Activated naive CD8-positive, alpha-beta T cell treated with anti-CD3 and anti-CD28 coated beads, Interleukin-2, amount 10 ng/mL, durations not matched to agents 7 days and 5 days (primary cell): ENCODE measurements around the gene RPN2. TPM values are rescaled to one million over a fixed set of nuclear protein-coding genes. Genes with fewer than 3 reads are reported as not detected.
A peak's percentile ranks its signal among the peaks of the same experiment; 100 is the strongest.

Experiments used
- ATAC-seq: fragments of 150-1000 bp; cut with Tn5 transposase; one replicate; pipeline ENCODE4 v1.10.0; 2021; ENCODE audit warnings: low read depth, moderate library complexity
- POLR2A ChIA-PET: fragments of 350-600 bp; sonication (Branson Sonifier 250); formaldehyde crosslinking; loops from one replicate; lab custom pipeline; 2021; ENCODE audit warnings: antibody characterized with exemption; lab: Charles Lee
- DNase-seq: peaks from one replicate; pipeline ENCODE4 v3.0.0; 2021
- H3K27ac Mint-ChIP-seq: one replicate; pipeline ENCODE4 v1.8.0; 2022; ENCODE audit warnings: mild to moderate bottlenecking, mixed read lengths
- H3K27me3 Mint-ChIP-seq: one replicate; pipeline ENCODE4 v1.8.0; 2022; ENCODE audit warnings: mild to moderate bottlenecking, moderate library complexity, mixed read lengths
- H3K36me3 Mint-ChIP-seq: one replicate; pipeline ENCODE4 v1.8.0; 2021; ENCODE audit warnings: mild to moderate bottlenecking, mixed read lengths
- H3K4me1 Mint-ChIP-seq: one replicate; pipeline ENCODE4 v1.8.0; 2021; ENCODE audit warnings: mixed read lengths
- H3K4me3 Mint-ChIP-seq: one replicate; pipeline ENCODE4 v1.8.0; 2022; ENCODE audit warnings: mild to moderate bottlenecking, moderate library complexity, mixed read lengths
- H3K9me3 Mint-ChIP-seq: one replicate; pipeline ENCODE4 v1.8.0; 2021; ENCODE audit warnings: mixed read lengths
- total RNA-seq, 2 experiments: library from RNA; stranded (reverse); gene quantifications; one replicate each; pipeline ENCODE4 v1.2.3, GENCODE V29; 2021

The RPN2 gene
- total RNA-seq, 2 experiments from 2014 or later = 126 to 135 TPM

DNA sequence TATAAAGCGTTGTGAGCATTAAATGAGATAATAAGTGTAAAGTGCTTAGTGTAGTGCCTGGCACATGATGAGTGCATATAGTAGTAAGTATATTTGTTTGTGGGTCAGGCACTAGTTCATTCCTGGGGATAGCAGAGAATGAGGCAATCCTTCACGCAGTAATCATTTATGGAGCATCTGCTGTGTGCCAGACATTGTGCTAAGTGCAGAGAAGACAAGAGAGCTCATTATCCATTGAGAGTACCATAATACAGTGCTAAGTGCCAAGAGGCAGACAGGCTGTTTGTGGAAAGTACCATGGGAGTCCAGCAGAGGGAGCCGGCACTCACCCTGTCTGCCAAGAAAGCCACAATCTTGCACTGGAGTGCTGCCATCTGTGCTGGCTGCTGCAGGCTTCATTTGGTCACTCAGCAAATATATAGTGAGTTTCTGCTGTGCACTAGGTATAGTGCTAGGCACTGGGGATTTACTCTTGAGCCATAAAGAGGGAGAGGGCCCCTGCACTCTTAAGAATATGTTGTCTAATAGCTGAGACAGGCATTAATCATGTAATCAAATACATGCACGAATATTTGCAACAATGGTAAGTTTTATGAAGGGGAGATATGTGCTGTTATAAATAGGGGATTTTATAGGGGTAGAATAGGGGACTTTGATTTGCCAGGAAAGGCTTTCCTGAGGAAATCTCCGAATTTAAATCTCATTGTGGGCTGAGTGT, 13.2 kb downstream of the RPN2 start:
- peaks cover 33% of the 10 kb centered on the region for H3K36me3 Mint-ChIP-seq

DNA sequence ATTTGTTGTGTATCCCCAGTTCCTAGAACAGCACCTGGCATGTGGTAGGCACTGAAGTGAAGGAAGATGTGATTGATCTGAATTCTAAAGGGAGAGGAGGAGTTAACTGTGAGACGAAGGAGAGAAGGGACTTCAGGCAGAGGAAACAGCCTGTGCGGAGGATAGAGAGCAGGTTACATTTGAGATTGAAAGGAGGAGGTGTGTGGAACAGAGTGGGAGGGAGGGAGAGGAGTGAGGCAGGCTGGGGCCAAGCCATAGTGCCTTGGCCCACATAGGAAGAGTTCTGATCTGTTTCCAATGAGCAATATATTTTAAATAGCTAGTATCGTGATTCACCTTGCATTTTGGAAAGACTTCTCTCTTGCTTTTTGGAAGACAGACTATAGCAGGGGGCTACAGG, 14.1 kb downstream of the RPN2 start:
- H3K4me3 Mint-ChIP-seq = no peak overlapping the region

More for the DNA sequence above, 13.2 kb downstream of the RPN2 start:
- Mint-ChIP-seq H3K4me3 (no peak overlapping the region), H3K27ac (peak overlapping the region; percentile 56), H3K9me3 (no peaks in the 10 kb centered on the region), H3K27me3 (no peaks in the 10 kb centered on the region), H3K4me1 (peaks cover 56% of the 10 kb centered on the region)
- DNase-seq (peak; percentile 68), ATAC-seq (peak; percentile 68)
- POLR2A ChIA-PET = interaction anchor here (0.6 to 3.8 kb wide), 5 partner anchors 11 to 346 kb away, joined by 3 to 21 read pairs (median 5); partner anchors contain the start of genes MROH8, RBL1 and RPN2

DNA sequence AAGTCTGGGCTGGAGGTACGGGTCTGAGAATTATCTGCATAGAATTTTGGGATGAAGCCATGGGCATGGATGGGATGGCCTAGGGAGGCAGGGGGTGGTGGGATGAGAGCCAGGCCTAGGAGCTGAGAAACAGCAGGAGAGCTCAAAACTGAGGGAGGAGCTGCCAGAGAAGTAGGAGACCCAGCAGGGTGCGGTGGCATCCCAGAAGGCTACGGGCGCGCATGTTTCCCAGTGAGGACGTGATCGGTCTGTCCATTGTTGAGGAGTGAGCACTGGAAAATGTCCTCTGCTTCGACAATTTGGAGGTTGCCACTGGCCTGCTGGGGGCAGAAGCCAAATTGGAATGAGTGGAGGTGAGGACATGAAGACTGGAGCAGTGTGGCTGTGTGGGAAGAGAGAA, 14.7 kb downstream of the RPN2 start:
- POLR2A ChIA-PET = interaction anchor here (2.8 kb wide), 1 partner anchor 15 kb away, joined by 9 read pairs; the partner anchor contains the start of genes MROH8 and RPN2
- H3K4me3 Mint-ChIP-seq = peak overlapping the region; percentile 11
- no peaks in the 10 kb centered on the region for H3K9me3 Mint-ChIP-seq
- H3K27me3 Mint-ChIP-seq = no peaks in the 10 kb centered on the region
- peak overlapping the region; percentile 53 for H3K27ac Mint-ChIP-seq
- no peak for ATAC-seq
- peaks cover 27% of the 10 kb centered on the region for H3K36me3 Mint-ChIP-seq
- DNase-seq = no peak
- H3K4me1 Mint-ChIP-seq = peaks cover 50% of the 10 kb centered on the region

More for the DNA sequence above, 14.1 kb downstream of the RPN2 start:
- ATAC-seq = no peak
- Mint-ChIP-seq H3K9me3 (no peaks in the 10 kb centered on the region), H3K36me3 (peaks cover 28% of the 10 kb centered on the region), H3K27me3 (no peaks in the 10 kb centered on the region), H3K4me1 (peaks cover 53% of the 10 kb centered on the region), H3K27ac (peak overlapping the region; percentile 53)
- POLR2A ChIA-PET = interaction anchor here (2.8 kb wide), 1 partner anchor 14 kb away, joined by 9 read pairs; the partner anchor contains the start of genes MROH8 and RPN2
- no peak for DNase-seq

DNA sequence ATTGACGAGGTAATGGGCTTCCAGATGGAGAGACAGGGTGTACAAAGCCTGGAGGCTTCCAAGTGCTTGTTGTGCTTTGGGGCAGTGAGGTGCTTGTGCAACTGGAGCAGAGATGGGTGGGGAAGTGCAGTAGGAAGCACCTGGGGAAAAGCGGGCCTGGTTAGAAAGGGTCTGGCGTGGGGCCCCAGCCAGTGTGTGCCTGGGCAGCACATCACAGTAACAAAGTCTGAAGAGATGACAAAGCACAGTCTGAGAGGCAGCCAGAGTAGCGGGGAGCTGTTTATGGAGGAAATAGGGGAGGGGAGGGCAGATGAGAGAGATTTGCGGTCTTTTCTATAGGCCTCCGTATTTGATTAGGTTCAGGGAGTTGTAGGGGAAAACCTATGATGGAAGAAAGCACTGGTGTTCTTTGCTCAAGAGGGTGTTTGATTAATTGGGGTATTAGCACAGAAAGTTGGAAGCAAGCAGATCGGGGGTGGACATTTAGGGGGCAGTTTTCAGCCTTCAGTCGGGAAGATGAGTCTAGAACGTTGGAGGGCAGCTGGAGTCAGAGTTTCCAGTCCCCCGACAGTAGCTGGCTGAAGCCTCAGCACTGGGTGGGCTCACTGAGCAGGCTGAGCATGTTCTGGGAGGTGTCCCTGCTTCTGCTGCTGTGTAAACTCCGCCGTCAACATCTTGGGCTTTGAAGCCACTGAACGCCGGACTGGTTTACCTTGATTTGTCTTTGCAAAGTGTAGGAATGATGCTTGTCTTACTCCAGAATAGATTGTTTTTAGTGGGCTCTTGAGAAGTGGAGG, 15.7 kb downstream of the RPN2 start:
- no peaks in the 10 kb centered on the region for H3K27me3 Mint-ChIP-seq
- peak; percentile 70 for ATAC-seq
- POLR2A ChIA-PET = interaction anchor here (0.6 to 2.8 kb wide), 3 partner anchors 14 to 99 kb away, joined by 3 to 9 read pairs (median 3); partner anchors contain the start of genes MROH8, RBL1 and RPN2
- peaks cover 45% of the 10 kb centered on the region for H3K4me1 Mint-ChIP-seq
- no peaks in the 10 kb centered on the region for H3K9me3 Mint-ChIP-seq
- no peak for DNase-seq
- H3K27ac Mint-ChIP-seq = peak overlapping the region; percentile 77
- H3K36me3 Mint-ChIP-seq = peaks cover 20% of the 10 kb centered on the region
- peak overlapping the region; percentile 33 for H3K4me3 Mint-ChIP-seq

DNA sequence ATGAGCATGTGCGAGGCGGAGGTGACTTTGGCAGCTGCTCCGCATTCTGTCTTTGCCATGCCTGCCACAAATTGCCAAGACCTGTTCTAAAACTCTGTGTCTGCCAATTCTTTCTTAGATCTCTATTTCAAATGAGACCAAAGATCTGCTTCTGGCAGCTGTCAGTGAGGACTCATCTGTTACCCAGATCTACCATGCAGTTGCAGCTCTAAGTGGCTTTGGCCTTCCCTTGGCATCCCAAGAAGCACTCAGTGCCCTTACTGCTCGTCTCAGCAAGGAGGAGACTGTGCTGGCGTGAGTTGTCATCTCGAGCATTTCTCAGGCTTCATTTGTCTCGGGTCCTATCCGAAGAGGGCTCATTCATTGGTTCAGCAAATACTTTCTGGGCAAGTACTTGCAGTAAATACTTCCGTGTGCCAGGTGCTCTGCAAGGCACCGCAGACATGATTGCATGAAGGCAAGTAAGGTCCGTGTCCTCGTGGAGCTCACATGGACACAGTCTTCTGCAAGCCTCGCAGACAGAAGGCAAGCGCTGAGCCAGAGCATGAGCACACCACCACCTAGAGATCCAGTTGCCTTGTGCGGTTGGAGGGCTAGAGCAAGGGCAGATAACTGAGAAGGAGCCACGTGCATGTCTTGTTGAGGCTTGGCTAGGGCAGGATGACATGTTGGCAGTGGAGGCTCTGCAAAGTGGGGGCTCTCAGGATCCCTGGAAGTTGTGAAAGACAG, 20.0 kb downstream of the RPN2 start:
- POLR2A ChIA-PET = no interaction called here
- H3K36me3 Mint-ChIP-seq = peaks cover 20% of the 10 kb centered on the region

DNA sequence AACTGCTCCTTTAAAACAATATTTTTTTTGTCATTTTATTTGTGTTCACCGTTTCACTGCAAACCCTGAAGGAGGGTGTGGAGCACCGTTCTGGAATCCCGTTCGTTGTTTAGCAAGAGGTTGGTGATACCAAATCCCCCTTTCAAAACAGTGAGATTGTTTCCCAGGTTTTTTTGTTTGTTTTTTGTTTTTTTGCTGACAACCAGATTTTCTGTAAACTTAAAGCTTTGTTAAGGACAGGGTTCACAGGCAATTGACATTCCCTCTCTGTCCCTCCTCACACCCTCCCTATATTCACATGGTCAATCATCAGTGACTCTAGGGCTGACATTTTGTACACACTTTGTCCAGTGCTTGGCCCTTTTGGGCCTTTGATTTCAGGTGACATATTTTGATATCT, 21.2 kb downstream of the RPN2 start:
- H3K4me1 Mint-ChIP-seq = peaks cover 12% of the 10 kb centered on the region
- no peaks in the 10 kb centered on the region for H3K9me3 Mint-ChIP-seq
- no peak for DNase-seq
- POLR2A ChIA-PET = no interaction called here
- ATAC-seq = no peak
- no peak overlapping the region for H3K27ac Mint-ChIP-seq
- H3K36me3 Mint-ChIP-seq = peaks cover 26% of the 10 kb centered on the region
- H3K4me3 Mint-ChIP-seq = no peak overlapping the region
- H3K27me3 Mint-ChIP-seq = no peaks in the 10 kb centered on the region

More for the DNA sequence above, 20.0 kb downstream of the RPN2 start:
- no peaks in the 10 kb centered on the region for H3K9me3 Mint-ChIP-seq
- ATAC-seq (no peak), DNase-seq (no peak)
- H3K4me1 Mint-ChIP-seq = peaks cover 20% of the 10 kb centered on the region
- no peak overlapping the region for H3K4me3 Mint-ChIP-seq
- H3K27ac Mint-ChIP-seq = no peak overlapping the region
- no peaks in the 10 kb centered on the region for H3K27me3 Mint-ChIP-seq

DNA sequence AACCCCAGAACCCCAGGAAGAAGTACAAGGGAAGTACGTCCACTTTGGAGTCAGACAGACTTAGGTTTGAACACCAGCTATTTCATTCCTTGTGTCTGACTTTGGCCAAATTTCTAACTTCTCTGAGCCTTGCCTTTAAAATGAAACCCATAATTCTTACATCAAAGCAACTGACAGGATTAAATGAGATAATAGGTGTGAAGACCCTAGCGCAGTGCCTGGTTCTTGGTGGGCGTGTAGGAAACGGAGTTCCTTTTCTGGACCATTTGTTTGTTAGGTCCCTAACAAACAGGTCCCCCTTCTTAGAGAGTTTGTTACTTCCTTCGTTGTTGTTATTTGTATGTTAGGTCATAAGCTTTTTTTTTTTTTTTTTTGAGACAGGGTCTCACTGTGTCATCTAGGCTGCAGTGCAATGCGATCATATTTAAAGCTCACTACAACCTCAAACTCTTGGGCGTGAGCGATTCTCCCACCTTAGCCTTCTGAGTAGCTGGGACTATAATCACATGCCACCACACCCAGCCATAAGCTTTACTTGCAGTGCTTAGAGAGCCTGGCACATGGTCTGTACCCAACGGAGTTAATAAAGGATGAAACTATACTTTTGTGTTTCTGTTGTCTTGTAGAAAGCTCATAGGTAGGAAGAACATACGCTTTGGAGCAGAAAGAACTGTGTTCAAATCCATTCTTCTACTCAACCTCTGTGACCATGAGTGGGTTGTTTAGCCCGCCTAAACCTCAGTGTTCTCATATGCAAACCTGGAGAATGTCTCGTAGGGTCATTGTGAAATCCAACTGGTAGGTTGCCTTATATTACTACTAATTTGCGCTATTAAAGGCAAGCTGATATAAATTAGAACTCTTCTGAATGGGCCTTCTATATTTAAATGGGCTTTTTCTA, 22.0 kb downstream of the RPN2 start:
- Mint-ChIP-seq H3K36me3 (peaks cover 28% of the 10 kb centered on the region), H3K27me3 (no peaks in the 10 kb centered on the region), H3K27ac (no peak overlapping the region), H3K4me3 (no peak overlapping the region), H3K4me1 (peaks cover 8% of the 10 kb centered on the region), H3K9me3 (no peaks in the 10 kb centered on the region)
- DNase-seq (no peak), ATAC-seq (no peak)
- POLR2A ChIA-PET = interaction anchor here (0.6 kb wide), 1 partner anchor 9 kb away, joined by 8 read pairs; no protein-coding TSS in a partner anchor

DNA sequence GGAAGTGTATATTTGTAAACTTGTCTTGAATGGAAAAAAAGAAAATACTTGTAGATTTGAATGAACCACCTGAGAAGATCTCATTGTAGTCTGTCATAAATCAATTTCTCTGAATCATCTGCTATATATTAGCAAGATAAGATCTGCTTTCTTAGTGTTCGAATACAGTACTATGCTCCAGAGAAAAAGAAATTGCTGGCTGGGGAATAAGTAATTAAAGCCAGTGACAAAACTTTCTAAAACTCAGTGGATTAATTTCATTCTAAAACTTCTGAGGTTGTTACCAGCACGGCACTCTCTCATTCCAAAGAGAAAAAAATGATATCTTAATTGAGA, 22.7 kb downstream of the RPN2 start:
- DNase-seq (no peak), ATAC-seq (no peak)
- no peaks in the 10 kb centered on the region for H3K9me3 Mint-ChIP-seq
- H3K27ac Mint-ChIP-seq = no peak overlapping the region
- peaks cover 23% of the 10 kb centered on the region for H3K36me3 Mint-ChIP-seq
- no peak overlapping the region for H3K4me3 Mint-ChIP-seq
- POLR2A ChIA-PET = no interaction called here
- no peaks in the 10 kb centered on the region for H3K27me3 Mint-ChIP-seq
- H3K4me1 Mint-ChIP-seq = peaks cover 5% of the 10 kb centered on the region

DNA sequence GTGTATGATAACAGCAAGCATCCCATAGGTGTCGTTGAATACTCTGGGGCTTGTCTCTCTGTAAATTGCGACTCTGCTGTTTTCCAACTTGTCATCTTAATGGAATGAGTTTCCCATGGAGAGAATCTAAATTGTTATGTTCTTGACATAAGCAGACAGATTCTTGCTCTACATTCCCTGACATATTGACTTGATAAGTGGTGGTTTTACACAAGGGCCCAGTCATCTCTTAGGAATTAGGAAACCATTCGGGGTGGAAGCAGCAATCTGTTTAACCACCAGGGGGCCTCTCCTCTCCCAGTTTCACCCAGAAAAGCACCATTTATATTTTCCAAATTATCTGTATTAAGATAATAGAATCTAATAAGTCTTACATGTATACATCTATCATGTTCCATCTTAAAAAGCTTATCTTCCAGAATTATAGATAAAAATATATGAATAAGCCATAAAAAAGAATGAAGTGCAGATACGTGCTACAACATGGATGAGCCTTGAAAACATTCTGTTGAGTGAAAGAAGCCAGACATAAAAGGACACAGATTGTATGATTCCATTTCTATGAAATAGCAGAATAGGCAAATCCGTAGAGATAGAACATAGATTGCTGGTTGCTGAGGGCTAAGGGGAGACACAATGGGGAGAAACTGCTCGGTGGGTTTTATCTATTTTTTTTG, 23.3 kb downstream of the RPN2 start:
- H3K27me3 Mint-ChIP-seq = no peaks in the 10 kb centered on the region
- POLR2A ChIA-PET = no interaction called here
- peaks cover 21% of the 10 kb centered on the region for H3K36me3 Mint-ChIP-seq
- no peak overlapping the region for H3K4me3 Mint-ChIP-seq
- ATAC-seq (no peak), DNase-seq (no peak)
- no peak overlapping the region for H3K27ac Mint-ChIP-seq
- peaks cover 4% of the 10 kb centered on the region for H3K4me1 Mint-ChIP-seq
- H3K9me3 Mint-ChIP-seq = no peaks in the 10 kb centered on the region

DNA sequence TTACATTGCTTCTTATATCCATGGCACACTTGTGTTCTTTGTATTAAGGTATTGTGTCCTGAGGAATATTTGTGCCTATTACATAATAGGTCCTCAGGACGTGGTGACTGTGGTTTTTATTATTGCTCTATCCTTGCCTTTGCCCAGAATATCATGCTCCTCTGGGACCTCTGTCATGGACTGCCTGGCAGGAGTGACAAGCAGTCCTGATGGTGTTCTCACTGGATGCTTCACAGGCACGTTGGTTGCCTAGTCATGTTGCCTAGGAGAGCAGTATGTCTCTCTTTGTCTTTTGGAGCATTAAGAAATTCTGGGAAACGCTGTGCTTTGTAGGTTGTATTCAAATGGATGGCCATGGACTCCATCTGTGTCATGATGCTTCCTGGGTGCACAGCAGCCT, 24.9 kb downstream of the RPN2 start:
- Mint-ChIP-seq H3K4me3 (no peak overlapping the region), H3K36me3 (peaks cover 24% of the 10 kb centered on the region), H3K27me3 (no peaks in the 10 kb centered on the region), H3K27ac (no peak overlapping the region), H3K4me1 (peaks cover 4% of the 10 kb centered on the region), H3K9me3 (no peaks in the 10 kb centered on the region)
- POLR2A ChIA-PET = no interaction called here
- no peak for DNase-seq
- ATAC-seq = no peak

DNA sequence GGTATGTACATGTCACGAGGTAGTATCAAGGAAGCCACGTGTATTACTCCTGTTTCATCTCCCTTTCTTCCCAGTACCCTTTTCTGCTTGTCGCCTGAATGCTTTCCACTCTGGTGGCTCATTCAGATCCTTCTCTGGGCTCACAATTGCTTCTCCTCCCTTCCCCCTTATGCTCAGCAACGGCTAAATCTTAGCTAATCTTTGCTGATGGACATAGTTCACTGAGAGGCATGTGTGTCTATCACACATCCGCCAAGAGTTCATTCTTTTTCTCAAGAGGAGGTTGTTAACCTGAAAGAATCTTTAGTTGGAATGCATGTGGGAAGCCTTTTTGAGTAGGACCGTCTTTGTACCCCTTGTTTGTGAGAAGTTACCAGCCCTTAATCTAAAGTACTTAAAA, 26.0 kb downstream of the RPN2 start:
- DNase-seq (no peak), ATAC-seq (no peak)
- Mint-ChIP-seq H3K4me1 (peaks cover 1% of the 10 kb centered on the region), H3K4me3 (no peak overlapping the region), H3K27me3 (no peaks in the 10 kb centered on the region), H3K36me3 (peaks cover 24% of the 10 kb centered on the region), H3K27ac (no peak overlapping the region), H3K9me3 (no peaks in the 10 kb centered on the region)
- POLR2A ChIA-PET = no interaction called here

DNA sequence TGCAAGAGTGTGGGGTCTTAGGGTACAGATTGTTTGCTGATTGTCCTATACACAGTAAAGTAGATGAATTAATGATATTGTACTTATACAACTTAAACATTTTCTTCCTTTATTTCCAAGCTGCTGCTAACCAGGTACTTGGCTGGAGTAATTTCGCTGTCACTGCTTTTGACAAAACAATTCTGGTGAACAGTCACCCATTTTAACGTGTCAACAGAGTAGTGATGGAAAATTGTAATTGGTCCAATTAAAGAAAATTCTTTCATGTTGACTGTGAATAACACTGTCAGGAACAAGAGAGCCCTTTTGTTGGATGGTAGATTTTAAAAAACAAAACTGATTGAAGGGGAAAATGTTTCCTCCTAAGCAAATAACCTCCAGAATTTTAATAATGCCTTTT, 26.7 kb downstream of the RPN2 start:
- DNase-seq = no peak
- Mint-ChIP-seq H3K27me3 (no peaks in the 10 kb centered on the region), H3K4me3 (no peak overlapping the region), H3K9me3 (no peaks in the 10 kb centered on the region), H3K27ac (no peak overlapping the region), H3K36me3 (peaks cover 22% of the 10 kb centered on the region), H3K4me1 (no peaks in the 10 kb centered on the region)
- ATAC-seq = no peak
- POLR2A ChIA-PET = no interaction called here
